HepG2 (cell line): ENCODE measurements around the gene TPD52L2. TPM values are rescaled to one million over a fixed set of nuclear protein-coding genes. Genes with fewer than 3 reads are reported as not detected.

Source experiments
- IRX3 ChIP-seq: sonication (generic); formaldehyde crosslinking; IDR thresholded peaks from 2 replicates; pipeline ENCODE4 v1.8.1; 2023; ENCODE audit warnings: mild to moderate bottlenecking, low read depth, missing genetic modification reagents, borderline replicate concordance
- REXO4 ChIP-seq: sonication (generic); formaldehyde crosslinking; IDR thresholded peaks from 2 replicates; pipeline ENCODE4 v1.8.0; 2022; ENCODE audit warnings: missing genetic modification reagents, mild to moderate bottlenecking, borderline replicate concordance
- SCMH1 ChIP-seq: sonication (generic); formaldehyde crosslinking; IDR thresholded peaks from 2 replicates; pipeline ENCODE4 v1.9.0; 2021; ENCODE audit warnings: missing genetic modification reagents, mild to moderate bottlenecking, borderline replicate concordance
- ZBTB7A ChIP-seq: sonication (generic); formaldehyde crosslinking; IDR thresholded peaks from 2 replicates; pipeline ENCODE4 v1.8.0; 2022; ENCODE audit warnings: mild to moderate bottlenecking, missing genetic modification reagents
- ZKSCAN5 ChIP-seq: sonication (generic); formaldehyde crosslinking; IDR thresholded peaks from 2 replicates; pipeline ENCODE4 v1.5.1; 2020; ENCODE audit warnings: mild to moderate bottlenecking, missing genetic modification reagents
- ZNF383 ChIP-seq: sonication (generic); formaldehyde crosslinking; IDR thresholded peaks from 2 replicates; pipeline ENCODE4 v1.4.0; 2020; ENCODE audit warnings: missing genetic modification reagents, mild to moderate bottlenecking, borderline replicate concordance
- ZNF646 ChIP-seq: sonication (generic); formaldehyde crosslinking; IDR thresholded peaks from 2 replicates; pipeline ENCODE4 v1.9.0; 2021; ENCODE audit warnings: mild to moderate bottlenecking, missing genetic modification reagents
- ZNF703 ChIP-seq: sonication (generic); formaldehyde crosslinking; IDR thresholded peaks from 2 replicates; pipeline ENCODE4 v1.5.1; 2020; ENCODE audit warnings: missing genetic modification reagents, mild to moderate bottlenecking, moderate library complexity, borderline replicate concordance
- polyA plus RNA-seq, 8 experiments: library from polyadenylated mRNA; depleted of rRNA in 3 of 8; stranded (reverse) in 7 of 8; unstranded in 1 of 8; fragments of >200 nt; fragmentation: Illumina TruSeq in 4 of 8; extraction: Trizol in 4 of 8; gene quantifications; 2 replicates each; pipeline versions ENCODE4 v1.2.1 to v1.2.3, GENCODE V29; 2011 to 2016; ENCODE audit warnings: low read depth in 4 of 8, missing spikeins in 1 of 8, mixed read lengths in 1 of 8; ENCODE audit not compliant: insufficient read depth in 1 of 8
- total RNA-seq, 5 experiments: library from RNA; depleted of rRNA; stranded (reverse); fragments of >200 nt; fragmentation: Illumina TruSeq; extraction: Trizol; gene quantifications; 2 replicates each; pipeline ENCODE4 v1.2.3, GENCODE V29; 2016; ENCODE audit warnings: low read depth in 1 of 5
- TF ChIP-seq, protein P1 (sequence below): sonication (generic); formaldehyde crosslinking; IDR thresholded peaks from one replicate; pipeline ENCODE4 v1.5.1; 2020; ENCODE audit warnings: mild to moderate bottlenecking, missing genetic modification reagents; ENCODE audit errors: not compliant biosample characterization
- TF ChIP-seq, protein P2 (sequence below): sonication (generic); formaldehyde crosslinking; IDR thresholded peaks from 2 replicates; pipeline ENCODE4 v1.5.1; 2020; ENCODE audit warnings: missing genetic modification reagents, mild to moderate bottlenecking, borderline replicate concordance

The TPD52L2 gene
- total and polyA plus RNA-seq, 2 of the 13 experiments (the other 11 are each of a cell fraction or from before 2014, with no cell fraction given) = 156 to 184 TPM

DNA sequence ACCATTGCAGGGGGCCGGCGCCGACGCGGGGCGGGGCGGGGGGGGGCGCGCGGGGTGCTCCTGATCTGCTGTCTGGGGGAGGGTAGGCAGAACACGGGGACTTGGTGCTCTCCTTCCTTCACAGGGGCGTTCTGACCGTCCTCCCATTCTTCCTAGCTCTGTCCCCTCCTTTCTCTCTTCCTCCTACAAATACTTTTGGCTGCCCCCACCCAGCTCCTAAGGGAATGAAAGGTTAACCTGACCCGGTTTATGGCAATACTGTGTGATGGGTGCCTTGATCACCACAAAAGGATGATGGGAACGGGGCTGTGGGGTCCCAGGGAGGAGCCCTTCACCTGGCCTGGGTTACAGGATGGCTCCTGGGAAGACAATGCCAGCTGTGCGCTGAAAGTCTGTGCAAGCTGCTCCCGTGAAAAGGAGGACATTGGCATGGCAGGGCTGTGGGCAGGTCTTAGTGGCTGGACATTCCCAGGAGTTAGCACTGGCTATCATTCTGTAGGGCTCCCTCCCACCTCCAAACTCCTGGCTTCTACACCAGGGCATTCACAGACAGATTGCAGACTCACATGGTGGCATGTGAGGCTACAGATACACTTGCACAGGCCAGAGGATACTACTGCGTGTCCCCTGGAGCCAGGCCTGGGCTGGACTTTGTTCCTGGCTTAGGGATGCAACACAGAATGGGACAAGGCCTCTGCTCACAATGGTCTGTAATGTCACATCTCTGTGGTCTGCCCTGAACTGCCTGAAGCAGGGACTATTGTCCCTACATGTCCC is 1.9 kb upstream of the TPD52L2 start (continued):
- TF ChIP-seq ZNF646 (CRISPR knock-in tag) (no peak), ZNF383 (no peak), ZBTB7A (CRISPR knock-in tag) (no peak), SCMH1 (CRISPR knock-in tag) (no peak), IRX3 (0 out of 2 replicates have a peak, but pooled peaks have one; percentile 18), ZNF703 (CRISPR knock-in tag) (no peak), REXO4 (CRISPR knock-in tag) (no peak), ZKSCAN5 (CRISPR knock-in tag) (no peak)
- TF ChIP-seq, protein P1, sequence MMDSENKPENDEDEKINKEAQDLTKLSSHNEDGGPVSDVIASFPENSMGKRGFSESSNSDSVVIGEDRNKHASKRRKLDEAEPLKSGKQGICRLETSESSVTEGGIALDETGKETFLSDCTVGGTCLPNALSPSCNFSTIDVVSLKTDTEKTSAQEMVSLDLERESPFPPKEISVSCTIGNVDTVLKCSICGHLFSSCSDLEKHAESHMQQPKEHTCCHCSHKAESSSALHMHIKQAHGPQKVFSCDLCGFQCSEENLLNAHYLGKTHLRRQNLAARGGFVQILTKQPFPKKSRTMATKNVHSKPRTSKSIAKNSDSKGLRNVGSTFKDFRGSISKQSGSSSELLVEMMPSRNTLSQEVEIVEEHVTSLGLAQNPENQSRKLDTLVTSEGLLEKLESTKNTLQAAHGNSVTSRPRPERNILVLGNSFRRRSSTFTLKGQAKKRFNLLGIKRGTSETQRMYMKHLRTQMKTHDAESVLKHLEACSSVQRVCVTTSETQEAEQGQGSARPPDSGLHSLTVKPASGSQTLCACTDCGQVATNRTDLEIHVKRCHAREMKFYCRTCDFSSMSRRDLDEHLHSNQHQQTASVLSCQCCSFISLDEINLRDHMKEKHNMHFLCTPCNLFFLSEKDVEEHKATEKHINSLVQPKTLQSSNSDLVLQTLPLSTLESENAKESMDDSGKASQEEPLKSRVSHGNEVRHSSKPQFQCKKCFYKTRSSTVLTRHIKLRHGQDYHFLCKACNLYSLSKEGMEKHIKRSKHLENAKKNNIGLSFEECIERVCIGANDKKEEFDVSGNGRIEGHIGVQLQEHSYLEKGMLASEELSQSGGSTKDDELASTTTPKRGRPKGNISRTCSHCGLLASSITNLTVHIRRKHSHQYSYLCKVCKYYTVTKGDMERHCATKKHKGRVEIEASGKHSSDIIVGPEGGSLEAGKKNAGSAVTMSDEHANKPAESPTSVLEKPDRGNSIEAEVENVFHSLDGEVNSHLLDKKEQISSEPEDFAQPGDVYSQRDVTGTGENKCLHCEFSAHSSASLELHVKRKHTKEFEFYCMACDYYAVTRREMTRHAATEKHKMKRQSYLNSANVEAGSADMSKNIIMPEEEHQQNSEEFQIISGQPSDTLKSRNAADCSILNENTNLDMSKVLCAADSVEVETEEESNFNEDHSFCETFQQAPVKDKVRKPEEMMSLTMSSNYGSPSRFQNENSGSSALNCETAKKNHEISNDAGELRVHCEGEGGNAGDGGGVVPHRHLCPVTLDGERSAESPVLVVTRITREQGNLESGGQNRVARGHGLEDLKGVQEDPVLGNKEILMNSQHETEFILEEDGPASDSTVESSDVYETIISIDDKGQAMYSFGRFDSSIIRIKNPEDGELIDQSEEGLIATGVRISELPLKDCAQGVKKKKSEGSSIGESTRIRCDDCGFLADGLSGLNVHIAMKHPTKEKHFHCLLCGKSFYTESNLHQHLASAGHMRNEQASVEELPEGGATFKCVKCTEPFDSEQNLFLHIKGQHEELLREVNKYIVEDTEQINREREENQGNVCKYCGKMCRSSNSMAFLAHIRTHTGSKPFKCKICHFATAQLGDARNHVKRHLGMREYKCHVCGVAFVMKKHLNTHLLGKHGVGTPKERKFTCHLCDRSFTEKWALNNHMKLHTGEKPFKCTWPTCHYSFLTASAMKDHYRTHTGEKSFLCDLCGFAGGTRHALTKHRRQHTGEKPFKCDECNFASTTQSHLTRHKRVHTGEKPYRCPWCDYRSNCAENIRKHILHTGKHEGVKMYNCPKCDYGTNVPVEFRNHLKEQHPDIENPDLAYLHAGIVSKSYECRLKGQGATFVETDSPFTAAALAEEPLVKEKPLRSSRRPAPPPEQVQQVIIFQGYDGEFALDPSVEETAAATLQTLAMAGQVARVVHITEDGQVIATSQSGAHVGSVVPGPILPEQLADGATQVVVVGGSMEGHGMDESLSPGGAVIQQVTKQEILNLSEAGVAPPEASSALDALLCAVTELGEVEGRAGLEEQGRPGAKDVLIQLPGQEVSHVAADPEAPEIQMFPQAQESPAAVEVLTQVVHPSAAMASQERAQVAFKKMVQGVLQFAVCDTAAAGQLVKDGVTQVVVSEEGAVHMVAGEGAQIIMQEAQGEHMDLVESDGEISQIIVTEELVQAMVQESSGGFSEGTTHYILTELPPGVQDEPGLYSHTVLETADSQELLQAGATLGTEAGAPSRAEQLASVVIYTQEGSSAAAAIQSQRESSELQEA (CRISPR knock-in tag) = peak; percentile 12
- TF ChIP-seq, protein P2, sequence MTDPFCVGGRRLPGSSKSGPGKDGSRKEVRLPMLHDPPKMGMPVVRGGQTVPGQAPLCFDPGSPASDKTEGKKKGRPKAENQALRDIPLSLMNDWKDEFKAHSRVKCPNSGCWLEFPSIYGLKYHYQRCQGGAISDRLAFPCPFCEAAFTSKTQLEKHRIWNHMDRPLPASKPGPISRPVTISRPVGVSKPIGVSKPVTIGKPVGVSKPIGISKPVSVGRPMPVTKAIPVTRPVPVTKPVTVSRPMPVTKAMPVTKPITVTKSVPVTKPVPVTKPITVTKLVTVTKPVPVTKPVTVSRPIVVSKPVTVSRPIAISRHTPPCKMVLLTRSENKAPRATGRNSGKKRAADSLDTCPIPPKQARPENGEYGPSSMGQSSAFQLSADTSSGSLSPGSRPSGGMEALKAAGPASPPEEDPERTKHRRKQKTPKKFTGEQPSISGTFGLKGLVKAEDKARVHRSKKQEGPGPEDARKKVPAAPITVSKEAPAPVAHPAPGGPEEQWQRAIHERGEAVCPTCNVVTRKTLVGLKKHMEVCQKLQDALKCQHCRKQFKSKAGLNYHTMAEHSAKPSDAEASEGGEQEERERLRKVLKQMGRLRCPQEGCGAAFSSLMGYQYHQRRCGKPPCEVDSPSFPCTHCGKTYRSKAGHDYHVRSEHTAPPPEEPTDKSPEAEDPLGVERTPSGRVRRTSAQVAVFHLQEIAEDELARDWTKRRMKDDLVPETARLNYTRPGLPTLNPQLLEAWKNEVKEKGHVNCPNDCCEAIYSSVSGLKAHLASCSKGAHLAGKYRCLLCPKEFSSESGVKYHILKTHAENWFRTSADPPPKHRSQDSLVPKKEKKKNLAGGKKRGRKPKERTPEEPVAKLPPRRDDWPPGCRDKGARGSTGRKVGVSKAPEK = no peak
